K562 (cell line): ENCODE measurements around the gene PURA. TPM values are rescaled to one million over a fixed set of nuclear protein-coding genes. Genes with fewer than 3 reads are reported as not detected.

ENCODE experiments used
- BDP1 ChIP-seq: IDR thresholded peaks from 3 replicates; pipeline ENCODE4 v1.6.1; 2011; ENCODE audit not compliant: insufficient read length, insufficient read depth
- CEBPG ChIP-seq, 3 experiments: fragments of 200-800 bp in 1 of 3; sonication (Bioruptor generic) in 1 of 3; sonication (generic) in 1 of 3; formaldehyde crosslinking in 1 of 3; IDR thresholded peaks in 2 of 3; conservative IDR thresholded peaks in 1 of 3; 2 replicates each; pipeline versions ENCODE4 v1.6.1 to v1.8.0; 2016 to 2022; ENCODE audit warnings: missing compliant biosample characterization in 2 of 3, missing genetic modification characterization in 2 of 3, mild to moderate bottlenecking in 1 of 3, missing genetic modification reagents in 1 of 3
- CGGBP1 ChIP-seq: fragments of 250-450 bp; sonication (Bioruptor Pico); IDR thresholded peaks from 2 replicates; pipeline ENCODE4 v1.9.0; 2021; ENCODE audit warnings: mild to moderate bottlenecking
- GATA2 ChIP-seq: sonication (generic); formaldehyde crosslinking; IDR thresholded peaks from 2 replicates; pipeline ENCODE4 v1.4.0; 2020; ENCODE audit warnings: mild to moderate bottlenecking, missing genetic modification reagents
- HDAC8 ChIP-seq: fragments of 450-650 bp; IDR thresholded peaks from 2 replicates; pipeline ENCODE4 v1.6.1; 2016; ENCODE audit warnings: mild to moderate bottlenecking, missing genetic modification characterization, moderate library complexity, missing compliant biosample characterization
- KAT8 ChIP-seq: fragments of 450-650 bp; IDR thresholded peaks from 2 replicates; pipeline ENCODE4 v1.6.1; 2016; ENCODE audit warnings: low read depth, mild to moderate bottlenecking
- KLF16 ChIP-seq: IDR thresholded peaks from 2 replicates; pipeline ENCODE4 v1.6.1; 2016; ENCODE audit warnings: antibody characterized with exemption
- PCBP1 ChIP-seq: fragments of 200-400 bp; formaldehyde crosslinking; IDR thresholded peaks from 2 replicates; pipeline ENCODE4 v1.6.1; 2018; ENCODE audit warnings: mild to moderate bottlenecking, low read depth, low read length; ENCODE audit not compliant: poor library complexity, severe bottlenecking
- RERE ChIP-seq: sonication (generic); formaldehyde crosslinking; IDR thresholded peaks from 2 replicates; pipeline ENCODE4 v1.8.0; 2023; ENCODE audit warnings: missing genetic modification reagents, mild to moderate bottlenecking, borderline replicate concordance
- TAF1 ChIP-seq: IDR thresholded peaks from 2 replicates; pipeline ENCODE4 v1.6.1; 2011; ENCODE audit warnings: mild to moderate bottlenecking, low read length, moderate library complexity; ENCODE audit not compliant: insufficient read depth, control insufficient read depth, severe bottlenecking; ENCODE audit errors: extremely low read depth
- ZNF140 ChIP-seq: fragments of 250-450 bp; sonication (Bioruptor Pico); IDR thresholded peaks from 2 replicates; pipeline ENCODE4 v1.8.0; 2021; ENCODE audit warnings: moderate library complexity, mild to moderate bottlenecking, inconsistent platforms
- ZNF316 ChIP-seq: fragments of 450-650 bp; IDR thresholded peaks from 2 replicates; pipeline ENCODE4 v1.6.1; 2016
- ZNF668 ChIP-seq: fragments of 250-450 bp; sonication (Bioruptor Pico); IDR thresholded peaks from 2 replicates; pipeline ENCODE4 v1.8.0; 2022; ENCODE audit warnings: mild to moderate bottlenecking, inconsistent platforms
- ZNF780A ChIP-seq: fragments of 250-450 bp; sonication (Bioruptor Pico); IDR thresholded peaks from 2 replicates; pipeline ENCODE4 v1.5.0; 2021; ENCODE audit warnings: mild to moderate bottlenecking
- polyA plus RNA-seq, 8 experiments: library from polyadenylated mRNA; depleted of rRNA in 4 of 8; stranded (reverse) in 5 of 8; unstranded in 3 of 8; fragments of >200 nt; fragmentation: Nextera tagmentation in 2 of 8; fragmentation: Illumina TruSeq in 1 of 8; extraction: Ambion mirVana in 2 of 8; extraction: Trizol in 1 of 8; gene quantifications; 2 replicates each; pipeline versions ENCODE4 v1.2.1 to v1.2.3, GENCODE V29; 2011 to 2014; ENCODE audit warnings: inconsistent platforms in 1 of 8, missing spikeins in 1 of 8
- total RNA-seq, 7 experiments: library from RNA; depleted of rRNA in 6 of 7; stranded (reverse); fragments of >200 nt in 6 of 7; fragmentation: Illumina TruSeq in 2 of 7; extraction: Trizol in 2 of 7; gene quantifications; 2 replicates each; pipeline versions ENCODE4 v1.2.1 to v1.2.3, GENCODE V29; 2011 to 2021; ENCODE audit warnings: low replicate concordance in 1 of 7
- TF ChIP-seq, protein P1 (sequence below): sonication (generic); formaldehyde crosslinking; IDR thresholded peaks from 2 replicates; pipeline ENCODE4 v1.9.0; 2022; ENCODE audit warnings: mild to moderate bottlenecking, missing genetic modification reagents
- TF ChIP-seq, protein P2 (sequence below): IDR thresholded peaks from 3 replicates; pipeline ENCODE4 v1.6.1; 2011; ENCODE audit warnings: borderline replicate concordance, mild to moderate bottlenecking; ENCODE audit not compliant: insufficient read length, insufficient read depth
- TF ChIP-seq, protein P3 (sequence below): fragments of 250-450 bp; sonication (Bioruptor Pico); IDR thresholded peaks from 2 replicates; pipeline ENCODE4 v1.5.0; 2021; ENCODE audit warnings: mild to moderate bottlenecking, borderline replicate concordance

PURA gene
- total and polyA plus RNA-seq, 9 of the 15 experiments (the other 6 are each of a cell fraction or from before 2014, with no cell fraction given): 3.2 to 11.1 (median 5.4) TPM

DNA sequence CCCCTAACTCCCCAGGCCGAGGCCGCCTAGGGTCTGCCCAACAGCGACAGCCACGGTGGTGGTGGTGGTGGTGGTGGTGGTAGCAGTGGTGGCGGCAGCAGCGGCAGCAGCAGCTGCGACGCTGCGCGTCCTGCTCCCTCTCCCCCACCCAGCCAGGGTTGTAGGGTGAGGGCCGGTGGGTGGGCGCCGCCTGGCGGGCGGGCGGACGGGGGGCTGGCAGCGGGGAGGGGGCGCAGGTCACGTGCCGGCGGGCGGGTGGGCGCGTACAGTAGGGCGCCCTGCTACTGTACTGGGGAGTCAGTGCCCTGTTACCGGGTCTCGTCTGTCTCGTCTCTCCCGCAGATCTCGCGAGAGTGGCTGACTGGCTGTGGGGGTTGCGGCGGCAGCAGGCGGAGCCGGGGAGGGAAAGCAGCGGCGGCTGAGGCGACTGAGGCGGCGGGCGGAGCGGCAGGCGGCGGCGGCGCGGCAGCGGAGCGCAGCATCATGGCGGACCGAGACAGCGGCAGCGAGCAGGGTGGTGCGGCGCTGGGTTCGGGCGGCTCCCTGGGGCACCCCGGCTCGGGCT lies at the start of gene PURA (continued):
- TF ChIP-seq RERE (CRISPR knock-in tag): no peak
- TF ChIP-seq, protein P1, sequence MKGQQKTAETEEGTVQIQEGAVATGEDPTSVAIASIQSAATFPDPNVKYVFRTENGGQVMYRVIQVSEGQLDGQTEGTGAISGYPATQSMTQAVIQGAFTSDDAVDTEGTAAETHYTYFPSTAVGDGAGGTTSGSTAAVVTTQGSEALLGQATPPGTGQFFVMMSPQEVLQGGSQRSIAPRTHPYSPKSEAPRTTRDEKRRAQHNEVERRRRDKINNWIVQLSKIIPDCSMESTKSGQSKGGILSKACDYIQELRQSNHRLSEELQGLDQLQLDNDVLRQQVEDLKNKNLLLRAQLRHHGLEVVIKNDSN (CRISPR knock-in tag): 0 out of 2 replicates have a peak, but pooled peaks have one; percentile 68
- TF ChIP-seq ZNF780A: no peak
- TF ChIP-seq KAT8: no peak
- TF ChIP-seq TAF1: peak; percentile 88
- TF ChIP-seq PCBP1: peak; percentile 11
- TF ChIP-seq, protein P2, sequence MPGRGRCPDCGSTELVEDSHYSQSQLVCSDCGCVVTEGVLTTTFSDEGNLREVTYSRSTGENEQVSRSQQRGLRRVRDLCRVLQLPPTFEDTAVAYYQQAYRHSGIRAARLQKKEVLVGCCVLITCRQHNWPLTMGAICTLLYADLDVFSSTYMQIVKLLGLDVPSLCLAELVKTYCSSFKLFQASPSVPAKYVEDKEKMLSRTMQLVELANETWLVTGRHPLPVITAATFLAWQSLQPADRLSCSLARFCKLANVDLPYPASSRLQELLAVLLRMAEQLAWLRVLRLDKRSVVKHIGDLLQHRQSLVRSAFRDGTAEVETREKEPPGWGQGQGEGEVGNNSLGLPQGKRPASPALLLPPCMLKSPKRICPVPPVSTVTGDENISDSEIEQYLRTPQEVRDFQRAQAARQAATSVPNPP: no peak
- no peak for TF ChIP-seq ZNF668
- TF ChIP-seq CGGBP1: peak; percentile 72; the same call in 1 of the 2 replicates
- no peak for TF ChIP-seq ZNF140
- TF ChIP-seq CEBPG (CRISPR knock-in tag; IDR thresholded peaks at IDR 0.05): no peak
- TF ChIP-seq CEBPG (tag; conservative IDR thresholded peaks at IDR 0.05 in 1 of 2, IDR thresholded peaks at IDR 0.05 in 1 of 2): no peak
- TF ChIP-seq, protein P3, sequence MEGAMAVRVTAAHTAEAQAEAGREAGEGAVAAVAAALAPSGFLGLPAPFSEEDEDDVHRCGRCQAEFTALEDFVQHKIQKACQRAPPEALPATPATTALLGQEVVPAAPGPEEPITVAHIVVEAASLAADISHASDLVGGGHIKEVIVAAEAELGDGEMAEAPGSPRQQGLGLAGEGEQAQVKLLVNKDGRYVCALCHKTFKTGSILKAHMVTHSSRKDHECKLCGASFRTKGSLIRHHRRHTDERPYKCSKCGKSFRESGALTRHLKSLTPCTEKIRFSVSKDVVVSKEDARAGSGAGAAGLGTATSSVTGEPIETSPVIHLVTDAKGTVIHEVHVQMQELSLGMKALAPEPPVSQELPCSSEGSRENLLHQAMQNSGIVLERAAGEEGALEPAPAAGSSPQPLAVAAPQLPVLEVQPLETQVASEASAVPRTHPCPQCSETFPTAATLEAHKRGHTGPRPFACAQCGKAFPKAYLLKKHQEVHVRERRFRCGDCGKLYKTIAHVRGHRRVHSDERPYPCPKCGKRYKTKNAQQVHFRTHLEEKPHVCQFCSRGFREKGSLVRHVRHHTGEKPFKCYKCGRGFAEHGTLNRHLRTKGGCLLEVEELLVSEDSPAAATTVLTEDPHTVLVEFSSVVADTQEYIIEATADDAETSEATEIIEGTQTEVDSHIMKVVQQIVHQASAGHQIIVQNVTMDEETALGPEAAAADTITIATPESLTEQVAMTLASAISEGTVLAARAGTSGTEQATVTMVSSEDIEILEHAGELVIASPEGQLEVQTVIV (CRISPR knock-in tag): no peak
- TF ChIP-seq BDP1: no peak
- TF ChIP-seq HDAC8 (tag): no peak
- no peak for TF ChIP-seq GATA2 (CRISPR knock-in tag)
- no peak for TF ChIP-seq ZNF316
- TF ChIP-seq KLF16: no peak
